Gastroesophageal sphincter (tissue), 4 donors: ENCODE data around the gene XYLT1. TPM values are rescaled to one million over a fixed set of nuclear protein-coding genes. Genes with fewer than 3 reads are reported as not detected.
"Not testable (repeated sequence)": the region's sequence is repeated elsewhere in the genome, so short reads cannot be mapped to it uniquely, and the experiment has no call there.

Experiments
- ATAC-seq: fragments of 150-250 bp; one replicate; pipeline ENCODE4 v1.9.1; 2016; ENCODE audit warnings: mild to moderate bottlenecking, moderate library complexity
- H3K27ac ChIP-seq, 4 donors: fragments of 200-600 bp; sonication (generic) in 3 of 4; 1 replicate in 3 of 4; 2 replicates in 1 of 4; pipeline ENCODE4 v1.5.1; 2016 to 2019
- H3K27me3 ChIP-seq: fragments of 200-600 bp; sonication (generic); one replicate; pipeline ENCODE4 v1.5.1; 2019
- H3K36me3 ChIP-seq, 2 donors: fragments of 200-600 bp; sonication (generic); one replicate each; pipeline ENCODE4 v1.5.1; 2019; ENCODE audit warnings: control low read depth in 1 of 2
- H3K4me1 ChIP-seq, 3 donors: fragments of 200-600 bp; sonication (generic); 1 replicate in 2 of 3; 2 replicates in 1 of 3; pipeline ENCODE4 v1.5.1; 2016 to 2019; ENCODE audit warnings: control low read depth in 2 of 3
- H3K4me3 ChIP-seq, 2 donors: fragments of 200-600 bp; sonication (generic); one replicate each; pipeline ENCODE4 v1.5.1; 2019; ENCODE audit warnings: mild to moderate bottlenecking in 1 of 2, moderate library complexity in 1 of 2
- H3K9me3 ChIP-seq, 3 donors: fragments of 200-600 bp; sonication (generic); one replicate each; pipeline ENCODE4 v1.5.1; 2017 to 2019; ENCODE audit warnings: control low read depth in 2 of 3
- EP300 ChIP-seq: sonication (generic); formaldehyde crosslinking; IDR thresholded peaks from one replicate; pipeline ENCODE4 v1.6.1; 2017; ENCODE audit warnings: antibody characterized with exemption, mild to moderate bottlenecking
- POLR2A ChIP-seq, 2 donors: fragments of 450-650 bp; IDR thresholded peaks; one replicate each; pipeline ENCODE4 v1.6.1; 2017; ENCODE audit warnings: antibody characterized with exemption in 2 of 2, mild to moderate bottlenecking in 2 of 2, moderate library complexity in 1 of 2
- POLR2AphosphoS5 ChIP-seq: sonication (generic); formaldehyde crosslinking; IDR thresholded peaks from one replicate; pipeline ENCODE4 v1.6.1; 2017; ENCODE audit warnings: antibody characterized with exemption
- WGBS, 2 donors: methylation state at CpG; one replicate each; pipeline ENCODE4 v1.1.5; 2018; ENCODE audit warnings: low coverage in 1 of 2; 5-methylcytosine and 5-hydroxymethylcytosine counted together
- total RNA-seq, 4 donors: library from RNA; depleted of rRNA; stranded (reverse); fragments of >200 nt; gene quantifications; one replicate each; pipeline ENCODE4 v1.1.0, GENCODE V29; 2016
- TF ChIP-seq, protein P1 (sequence below), 4 experiments: fragments of 200-600 bp in 2 of 4; fragments of 450-650 bp in 2 of 4; sonication (generic) in 1 of 4; IDR thresholded peaks; one replicate each; pipeline ENCODE4 v1.5.1; 2017 to 2019; ENCODE audit warnings: antibody characterized with exemption in 4 of 4, mild to moderate bottlenecking in 2 of 4, moderate library complexity in 2 of 4

Gene XYLT1
- total RNA-seq, 4 donors from 2014 or later, result 19.1 to 51.6 (median 23.7) TPM

DNA sequence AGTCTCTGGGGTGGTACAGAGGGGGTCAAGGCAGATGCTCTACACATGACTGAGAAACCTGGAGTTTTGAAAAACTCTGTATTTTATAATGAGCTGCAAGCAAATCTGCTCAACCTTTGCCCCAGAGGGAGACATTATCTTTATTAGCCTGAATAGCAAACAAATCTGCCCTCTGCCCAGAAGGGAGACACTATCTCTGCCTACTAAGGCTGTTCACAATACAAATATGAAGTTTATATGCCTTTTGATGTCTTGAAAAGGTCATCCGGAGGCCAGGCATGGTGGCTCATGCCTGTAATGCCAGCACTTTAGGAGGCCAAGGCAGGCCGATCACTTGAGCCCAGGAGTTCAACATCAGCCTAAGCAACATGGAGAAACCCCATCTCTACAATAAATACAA is 11.0 kb upstream of the XYLT1 start:
- H3K27me3 ChIP-seq, result peaks cover 33% of the 10 kb centered on the region
- H3K4me1 ChIP-seq, result peaks cover 0 to 4% (median 3%) of the 10 kb centered on the region in 3 donors
- no peak for ATAC-seq
- no peaks in the 10 kb centered on the region for H3K36me3 ChIP-seq
- H3K4me3 ChIP-seq, result no peak overlapping the region
- WGBS, 2 donors, result 83 to 100% methylated on average over 1 to 2 of the region's 2 CpGs
- peaks cover 0 to 6% (median 0%) of the 10 kb centered on the region in 3 donors for H3K9me3 ChIP-seq
- no peak overlapping the region for H3K27ac ChIP-seq
- no peak for TF ChIP-seq POLR2AphosphoS5
- no peak for TF ChIP-seq EP300
- TF ChIP-seq, protein P1, sequence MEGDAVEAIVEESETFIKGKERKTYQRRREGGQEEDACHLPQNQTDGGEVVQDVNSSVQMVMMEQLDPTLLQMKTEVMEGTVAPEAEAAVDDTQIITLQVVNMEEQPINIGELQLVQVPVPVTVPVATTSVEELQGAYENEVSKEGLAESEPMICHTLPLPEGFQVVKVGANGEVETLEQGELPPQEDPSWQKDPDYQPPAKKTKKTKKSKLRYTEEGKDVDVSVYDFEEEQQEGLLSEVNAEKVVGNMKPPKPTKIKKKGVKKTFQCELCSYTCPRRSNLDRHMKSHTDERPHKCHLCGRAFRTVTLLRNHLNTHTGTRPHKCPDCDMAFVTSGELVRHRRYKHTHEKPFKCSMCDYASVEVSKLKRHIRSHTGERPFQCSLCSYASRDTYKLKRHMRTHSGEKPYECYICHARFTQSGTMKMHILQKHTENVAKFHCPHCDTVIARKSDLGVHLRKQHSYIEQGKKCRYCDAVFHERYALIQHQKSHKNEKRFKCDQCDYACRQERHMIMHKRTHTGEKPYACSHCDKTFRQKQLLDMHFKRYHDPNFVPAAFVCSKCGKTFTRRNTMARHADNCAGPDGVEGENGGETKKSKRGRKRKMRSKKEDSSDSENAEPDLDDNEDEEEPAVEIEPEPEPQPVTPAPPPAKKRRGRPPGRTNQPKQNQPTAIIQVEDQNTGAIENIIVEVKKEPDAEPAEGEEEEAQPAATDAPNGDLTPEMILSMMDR (IDR thresholded peaks at IDR 0.05), result no peak
- no peak for TF ChIP-seq POLR2A (IDR thresholded peaks at IDR 0.05)

DNA sequence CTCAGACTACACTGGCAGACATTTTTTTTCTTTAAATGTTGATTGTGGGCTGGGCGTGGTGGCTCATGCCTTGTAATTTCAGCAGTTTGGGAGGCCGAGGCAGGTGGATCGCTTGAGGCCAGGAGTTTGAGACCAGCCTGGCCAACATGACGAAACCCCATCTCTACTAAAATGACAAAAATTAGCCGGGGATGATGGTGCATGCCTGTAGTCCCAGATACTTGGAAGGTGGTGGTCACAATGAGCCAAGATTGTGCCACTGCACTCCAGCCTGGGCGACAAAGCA is 6.4 kb upstream of the XYLT1 start:
- not testable (repeated sequence) for H3K9me3 ChIP-seq, H3K4me1 ChIP-seq, H3K36me3 ChIP-seq, H3K27ac ChIP-seq, H3K4me3 ChIP-seq, ATAC-seq
- WGBS, 2 donors, result 100% methylated on average over 2 of the region's 6 CpGs; no CpG with 5 or more reads in 1 of the 2 donors
- H3K27me3 ChIP-seq, result peaks cover 30% of the 10 kb centered on the region

DNA sequence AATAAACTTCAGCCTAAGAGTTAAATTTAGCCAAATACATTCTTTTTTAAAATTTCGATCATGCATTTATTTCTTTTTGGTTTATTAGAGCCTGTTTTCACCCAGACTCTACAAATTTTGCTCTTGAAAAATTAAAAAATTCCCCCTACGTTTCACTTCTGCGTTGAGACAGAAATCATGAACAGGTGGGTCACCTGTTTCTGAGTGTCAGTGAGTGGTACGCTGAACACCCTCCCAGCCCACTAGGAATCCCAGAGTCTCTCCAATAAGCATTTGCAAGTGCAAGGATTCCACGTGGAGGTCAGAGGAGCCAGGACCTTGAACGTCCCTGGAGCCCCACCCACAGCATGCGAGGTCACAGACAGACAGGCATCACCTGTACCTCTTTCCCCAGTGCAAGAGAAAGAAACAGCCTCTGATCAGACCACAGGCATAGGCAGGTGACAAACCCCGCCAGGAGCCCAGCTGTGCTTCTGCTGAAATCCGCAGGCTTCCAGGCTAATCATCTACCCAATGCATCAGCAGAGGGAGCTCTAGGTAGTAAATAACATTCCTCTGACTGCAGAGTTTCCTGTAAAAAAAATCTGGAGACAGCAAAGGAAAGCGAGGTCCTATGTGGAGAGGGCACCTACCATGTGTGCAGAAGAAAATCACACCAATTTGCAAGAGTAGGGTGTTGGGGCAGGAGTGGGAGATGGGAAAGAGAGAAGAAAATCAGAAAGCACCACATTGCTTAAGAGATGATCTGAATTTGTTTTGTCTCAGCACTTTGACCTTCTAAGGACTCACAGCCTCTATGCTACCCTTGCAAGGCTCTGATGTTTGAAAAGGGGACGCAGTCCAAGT is 5.9 kb upstream of the XYLT1 start:
- Histone ChIP-seq H3K4me1 (peaks cover 0 to 8% (median 3%) of the 10 kb centered on the region in 3 donors), H3K36me3 (no peaks in the 10 kb centered on the region), H3K4me3 (no peak overlapping the region), H3K9me3 (peaks cover 0 to 4% (median 0%) of the 10 kb centered on the region in 3 donors), H3K27me3 (peaks cover 26% of the 10 kb centered on the region), H3K27ac (no peak overlapping the region)
- peak; percentile 56 for ATAC-seq
- 21 to 25% methylated on average over 7 to 8 of the region's 11 CpGs for WGBS, 2 donors
- TF ChIP-seq EP300, result no peak
- TF ChIP-seq, protein P1 (IDR thresholded peaks at IDR 0.05), result peak in 3 of 4 experiments; percentile 62 to 71 (median 62)

DNA sequence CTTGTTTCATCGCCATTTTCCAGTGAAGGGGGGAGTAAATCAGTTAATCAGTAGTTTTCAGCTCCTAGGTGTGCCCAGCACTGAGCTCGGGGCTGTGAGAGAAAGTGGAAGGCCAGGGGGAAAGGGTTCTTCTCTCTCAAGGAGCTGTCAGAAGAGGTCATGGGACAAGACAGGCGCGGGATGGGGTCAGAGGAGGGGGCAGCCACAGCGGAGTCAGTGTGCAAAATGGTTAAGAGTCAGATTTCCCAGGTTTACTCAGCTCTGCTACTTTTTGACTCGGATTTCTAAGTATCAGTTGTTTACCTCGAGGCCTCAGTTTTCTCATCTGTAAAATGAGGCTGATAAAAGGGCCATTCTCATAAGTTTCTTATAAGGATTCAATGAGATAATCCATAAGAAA is 4.3 kb upstream of the XYLT1 start:
- WGBS, 2 donors, result 81 to 84% methylated on average over 3 to 6 of the region's 7 CpGs
- ATAC-seq, result no peak
- Histone ChIP-seq H3K4me1 (peaks cover 0 to 19% (median 3%) of the 10 kb centered on the region in 3 donors), H3K9me3 (no peaks in the 10 kb centered on the region), H3K27me3 (peaks cover 14% of the 10 kb centered on the region), H3K36me3 (no peaks in the 10 kb centered on the region), H3K4me3 (no peak overlapping the region), H3K27ac (no peak overlapping the region)
- no peak for TF ChIP-seq EP300
- no peak for TF ChIP-seq POLR2AphosphoS5

DNA sequence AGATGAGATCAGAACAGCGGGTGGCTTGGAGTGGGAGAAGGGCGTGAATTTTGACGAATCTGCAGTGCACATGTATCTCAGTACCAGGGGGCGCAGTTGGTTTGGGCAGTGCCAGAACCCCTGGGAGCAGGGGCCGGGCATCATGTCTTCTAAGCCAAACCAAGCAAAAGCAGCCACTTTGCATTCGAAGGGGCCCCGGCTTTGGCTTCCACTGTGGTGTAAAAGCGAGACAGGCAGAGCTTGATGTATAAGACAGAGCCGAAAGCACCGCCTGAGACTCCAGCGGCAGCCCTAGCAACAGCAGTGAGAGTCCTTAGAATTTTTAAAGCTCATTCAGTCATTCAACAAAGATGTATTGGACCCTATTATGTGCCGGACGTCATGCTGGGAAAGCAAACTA is 3.8 kb upstream of the XYLT1 start:
- H3K9me3 ChIP-seq, result no peaks in the 10 kb centered on the region
- H3K4me3 ChIP-seq, result no peak overlapping the region
- H3K27ac ChIP-seq, result no peak overlapping the region
- 66 to 74% methylated on average over 8 to 10 of the region's 13 CpGs for WGBS, 2 donors
- H3K27me3 ChIP-seq, result peaks cover 8% of the 10 kb centered on the region
- no peak for TF ChIP-seq POLR2A (IDR thresholded peaks at IDR 0.05)
- no peak for TF ChIP-seq EP300
- TF ChIP-seq, protein P1 (IDR thresholded peaks at IDR 0.05), result no peak
- no peak for TF ChIP-seq POLR2AphosphoS5
- H3K36me3 ChIP-seq, result no peaks in the 10 kb centered on the region
- ATAC-seq, result no peak
- H3K4me1 ChIP-seq, result peaks cover 0 to 24% (median 5%) of the 10 kb centered on the region in 3 donors

DNA sequence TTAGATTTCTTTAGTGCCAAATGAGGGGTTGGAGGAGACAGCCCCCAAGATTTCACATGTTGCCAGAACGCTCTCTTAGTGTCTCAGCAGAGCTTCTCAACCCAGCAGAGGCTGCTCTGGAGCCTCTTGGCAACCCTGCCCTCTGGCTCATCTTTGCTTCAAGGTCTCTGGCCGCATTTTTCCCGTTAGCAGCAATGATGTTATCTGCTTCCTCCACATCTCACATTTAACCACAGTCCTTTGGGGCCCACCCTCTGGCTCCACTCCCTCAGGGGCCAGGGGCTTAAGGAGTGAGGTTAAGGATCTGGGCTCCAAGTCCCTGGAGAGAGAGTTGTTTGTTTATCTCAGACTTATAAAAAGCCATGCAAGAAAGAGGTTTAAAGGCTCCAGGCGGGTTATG is 3.3 kb upstream of the XYLT1 start:
- H3K36me3 ChIP-seq, result no peaks in the 10 kb centered on the region
- peaks cover 5% of the 10 kb centered on the region for H3K27me3 ChIP-seq
- peaks cover 0 to 29% (median 8%) of the 10 kb centered on the region in 3 donors for H3K4me1 ChIP-seq
- H3K4me3 ChIP-seq, result no peak overlapping the region
- 34 to 43% methylated on average over 4 of the region's 4 CpGs for WGBS, 2 donors
- peak overlapping the region in 1 of 4 donors; percentile 8 for H3K27ac ChIP-seq
- no peaks in the 10 kb centered on the region for H3K9me3 ChIP-seq
- no peak for ATAC-seq
- TF ChIP-seq POLR2A (IDR thresholded peaks at IDR 0.05), result no peak
- TF ChIP-seq POLR2AphosphoS5, result no peak
- TF ChIP-seq, protein P1 (IDR thresholded peaks at IDR 0.05), result no peak
- no peak for TF ChIP-seq EP300
